ENCODE data around the gene ADNP2.

GRCh38 chr18:80149667-80150066 lies 40.6 kb downstream of the ADNP2 start:
- no peak for TF ChIP-seq CTCF (conservative IDR thresholded peaks at IDR 0.05)
- TF ChIP-seq ZFX (IDR thresholded peaks at IDR 0.05), result no peak
